GM04504 (cell line): ENCODE measurements around the gene NUMB.
"Not testable (repeated sequence)": the region's sequence is repeated elsewhere in the genome, so short reads cannot be mapped to it uniquely, and the experiment has no call there.

Experiments
- DNase-seq: peaks from one replicate; pipeline ENCODE4 v3.0.0-alpha.2; 2012; ENCODE audit warnings: low read depth

Gene NUMB

GRCh38 chr14:73359445-73359844 is 98.9 kb downstream of the NUMB start:
- DNase-seq, result no peak

GRCh38 chr14:73358187-73358586 is 100.2 kb downstream of the NUMB start:
- no peak for DNase-seq

GRCh38 chr14:73349091-73349490 is 109.3 kb downstream of the NUMB start:
- not testable (repeated sequence) for DNase-seq

- DNase-seq, result no peak
Observed at GRCh38 chr14:73344319-73344718, 114.0 kb downstream of the NUMB start.

- no peak for DNase-seq
Observed at GRCh38 chr14:73342670-73343069, 115.7 kb downstream of the NUMB start.

- DNase-seq, result no peak
Observed at GRCh38 chr14:73339846-73340595, 118.3 kb downstream of the NUMB start.

- no peak for DNase-seq
Observed at GRCh38 chr14:73339206-73339605, 119.1 kb downstream of the NUMB start.

GRCh38 chr14:73338551-73338950 is 119.8 kb downstream of the NUMB start:
- no peak for DNase-seq

GRCh38 chr14:73333031-73333430 is 125.3 kb downstream of the NUMB start:
- DNase-seq, result no peak

GRCh38 chr14:73325630-73326299 is 132.6 kb downstream of the NUMB start:
- DNase-seq, result no peak

- no peak for DNase-seq
Observed at GRCh38 chr14:73325063-73325462, 133.3 kb downstream of the NUMB start.

- no peak for DNase-seq
Observed at GRCh38 chr14:73324533-73324932, 133.8 kb downstream of the NUMB start.

- no peak for DNase-seq
Observed at GRCh38 chr14:73323896-73324399, 134.4 kb downstream of the NUMB start.

GRCh38 chr14:73313151-73313550 is 145.2 kb downstream of the NUMB start:
- no peak for DNase-seq

- no peak for DNase-seq
Observed at GRCh38 chr14:73312687-73313086, 145.7 kb downstream of the NUMB start.

GRCh38 chr14:73311708-73312030 is 146.7 kb downstream of the NUMB start:
- no peak for DNase-seq

- not testable (repeated sequence) for DNase-seq
Observed at GRCh38 chr14:73309207-73309606, 149.1 kb downstream of the NUMB start.

GRCh38 chr14:73307261-73307660 is 151.1 kb downstream of the NUMB start:
- DNase-seq, result no peak

GRCh38 chr14:73305499-73305898 is 152.8 kb downstream of the NUMB start:
- no peak for DNase-seq

GRCh38 chr14:73295198-73295796 is 163.0 kb downstream of the NUMB start:
- no peak for DNase-seq

- DNase-seq, result no peak
Observed at GRCh38 chr14:73293782-73294781, 164.3 kb downstream of the NUMB start.

- DNase-seq, result no peak
Observed at GRCh38 chr14:73290279-73290678, 168.1 kb downstream of the NUMB start.
